Mesenchymal stem cell (in vitro differentiated cells and primary cell): ENCODE results near the gene KIAA1586.
"Not testable (repeated sequence)": the region's sequence is repeated elsewhere in the genome, so short reads cannot be mapped to it uniquely, and the experiment has no call there.

Source experiments
- DNase-seq: peaks from one replicate; pipeline ENCODE4 v3.0.0-alpha.2; 2013
- H2AFZ ChIP-seq: one replicate; pipeline ENCODE4 v1.6.1; 2013; ENCODE audit warnings: low read depth, mild to moderate bottlenecking, control low read depth, inconsistent platforms, low read length, moderate library complexity
- H2AK5ac ChIP-seq: 2 replicates; pipeline ENCODE4 v1.6.1; 2013; ENCODE audit warnings: low read length, moderate library complexity, mild to moderate bottlenecking, inconsistent platforms; ENCODE audit not compliant: severe bottlenecking
- H2BK120ac ChIP-seq: one replicate; pipeline ENCODE4 v1.6.1; 2013; ENCODE audit warnings: low read depth, mild to moderate bottlenecking, inconsistent platforms, low read length, moderate library complexity
- H2BK12ac ChIP-seq, 2 experiments: one replicate each; pipeline ENCODE4 v1.6.1; 2013; ENCODE audit warnings: inconsistent platforms in 2 of 2, low read length in 2 of 2, mild to moderate bottlenecking in 2 of 2, moderate library complexity in 2 of 2, control low read depth in 1 of 2
- H2BK15ac ChIP-seq: one replicate; pipeline ENCODE4 v1.6.1; 2013; ENCODE audit warnings: mild to moderate bottlenecking, low read depth, inconsistent platforms; ENCODE audit not compliant: poor library complexity, severe bottlenecking
- H2BK5ac ChIP-seq: 2 replicates; pipeline ENCODE4 v1.6.1; 2013; ENCODE audit warnings: low read depth, mild to moderate bottlenecking, low read length, control low read depth, inconsistent platforms; ENCODE audit not compliant: poor library complexity, severe bottlenecking
- H3K14ac ChIP-seq, 2 experiments: one replicate each; pipeline ENCODE4 v1.6.1; 2013; ENCODE audit warnings: inconsistent platforms in 2 of 2, low read length in 2 of 2, control low read depth in 1 of 2, mild to moderate bottlenecking in 1 of 2, moderate library complexity in 1 of 2
- H3K18ac ChIP-seq, 2 experiments: one replicate each; pipeline ENCODE4 v1.6.1; 2013; ENCODE audit warnings: inconsistent platforms in 2 of 2, low read length in 2 of 2, control low read depth in 1 of 2, low read depth in 1 of 2, mild to moderate bottlenecking in 1 of 2
- H3K23ac ChIP-seq, 2 experiments: one replicate each; pipeline ENCODE4 v1.6.1; 2013; ENCODE audit warnings: inconsistent platforms in 2 of 2, low read length in 2 of 2, mild to moderate bottlenecking in 2 of 2, moderate library complexity in 2 of 2, control low read depth in 1 of 2
- H3K27ac ChIP-seq: 2 replicates; pipeline ENCODE4 v1.5.1; 2013; ENCODE audit warnings: mild to moderate bottlenecking, moderate library complexity, low read length, control low read depth, inconsistent platforms; ENCODE audit not compliant: poor library complexity, severe bottlenecking
- H3K27me3 ChIP-seq, 2 experiments: 2 replicates each; pipeline versions ENCODE4 v1.6.1 to v1.7.0; 2013; ENCODE audit warnings: low read length in 2 of 2, mild to moderate bottlenecking in 2 of 2, moderate library complexity in 2 of 2, control low read depth in 1 of 2, inconsistent platforms in 1 of 2; ENCODE audit not compliant: control insufficient read depth in 1 of 2, insufficient read depth in 1 of 2
- H3K36me3 ChIP-seq, 2 experiments: 2 replicates each; pipeline versions ENCODE4 v1.6.1 to v1.7.0; 2013; ENCODE audit warnings: low read length in 2 of 2, control low read depth in 1 of 2, inconsistent platforms in 1 of 2, low read depth in 1 of 2, mild to moderate bottlenecking in 1 of 2; ENCODE audit not compliant: insufficient read depth in 2 of 2, control insufficient read depth in 1 of 2
- H3K4ac ChIP-seq, 2 experiments: one replicate each; pipeline ENCODE4 v1.6.1; 2013; ENCODE audit warnings: inconsistent platforms in 2 of 2, low read length in 2 of 2, mild to moderate bottlenecking in 2 of 2, moderate library complexity in 2 of 2, control low read depth in 1 of 2, low read depth in 1 of 2
- H3K4me1 ChIP-seq: 2 replicates; pipeline ENCODE4 v1.6.1; 2013; ENCODE audit warnings: low read depth, low read length, control low read depth; ENCODE audit not compliant: control insufficient read depth, insufficient read depth
- H3K4me2 ChIP-seq: 2 replicates; pipeline ENCODE4 v1.6.1; 2013; ENCODE audit warnings: low read length, mild to moderate bottlenecking, inconsistent platforms; ENCODE audit not compliant: poor library complexity, severe bottlenecking
- H3K4me3 ChIP-seq, 2 experiments: 2 replicates each; pipeline versions ENCODE4 v1.5.1 to v1.7.0; 2013; ENCODE audit warnings: low read length in 2 of 2, mild to moderate bottlenecking in 2 of 2, control low read depth in 1 of 2, low read depth in 1 of 2; ENCODE audit not compliant: insufficient read depth in 1 of 2
- H3K79me1 ChIP-seq: replicated peaks from 2 replicates; pipeline ENCODE4 v1.6.1; 2013; ENCODE audit warnings: mild to moderate bottlenecking, control low read depth, low read length, inconsistent platforms; ENCODE audit not compliant: poor library complexity, severe bottlenecking
- H3K9ac ChIP-seq: 2 replicates; pipeline ENCODE4 v1.7.0; 2013; ENCODE audit warnings: mild to moderate bottlenecking, low read length, moderate library complexity
- H3K9me3 ChIP-seq: 2 replicates; pipeline ENCODE4 v1.7.0; 2013; ENCODE audit warnings: mild to moderate bottlenecking, low read length; ENCODE audit not compliant: control insufficient read depth
- H4K8ac ChIP-seq: one replicate; pipeline ENCODE4 v1.6.1; 2013; ENCODE audit warnings: inconsistent platforms, mild to moderate bottlenecking, low read length, moderate library complexity
- H4K91ac ChIP-seq: one replicate; pipeline ENCODE4 v1.6.1; 2013; ENCODE audit warnings: mild to moderate bottlenecking, low read length, inconsistent platforms
- WGBS: methylation state at CpG from one replicate; pipeline ENCODE4 v1.1.7; 2013; ENCODE audit warnings: mixed read lengths; 5-methylcytosine and 5-hydroxymethylcytosine counted together

Gene KIAA1586

DNA sequence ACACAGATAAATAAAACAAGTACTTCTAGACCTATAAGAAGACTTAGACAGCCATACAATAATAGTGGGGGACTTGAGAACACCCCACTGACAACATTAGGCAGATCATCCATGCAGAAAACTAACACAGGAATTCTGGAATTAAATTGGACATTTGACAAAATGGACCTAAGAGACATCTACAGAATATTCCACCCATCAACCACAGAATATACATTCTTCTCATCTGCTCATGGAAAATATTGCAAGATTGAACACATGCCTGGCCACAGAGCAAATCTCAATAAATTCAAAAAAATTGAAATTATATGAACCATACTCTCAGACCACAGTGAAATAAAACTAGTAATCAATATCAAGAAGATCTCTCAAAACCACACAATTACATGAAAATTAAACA is 44.3 kb upstream of the KIAA1586 start:
- Histone ChIP-seq H3K4me3 (no peak overlapping the region), H3K9ac (no peak overlapping the region), H3K14ac (no peak overlapping the region), H3K4me2 (no peak overlapping the region), H2BK120ac (no peak overlapping the region), H2BK12ac (no peak overlapping the region), H2BK5ac (no peak overlapping the region), H3K27ac (no peak overlapping the region), H2BK15ac (no peak overlapping the region), H3K9me3 (peaks cover 14% of the 10 kb centered on the region), H4K91ac (no peak overlapping the region), H3K79me1 (no peaks in the 10 kb centered on the region), H3K4ac (no peak overlapping the region), H3K36me3 (peaks cover 8 to 17% of the 10 kb centered on the region in 2 experiments), H4K8ac (no peak overlapping the region), H2AFZ (no peak overlapping the region), H3K23ac (no peak overlapping the region), H3K18ac (no peak overlapping the region), H2AK5ac (no peak overlapping the region), H3K4me1 (peaks cover 2% of the 10 kb centered on the region), H3K27me3 (no peaks in the 10 kb centered on the region)
- no peak for DNase-seq

DNA sequence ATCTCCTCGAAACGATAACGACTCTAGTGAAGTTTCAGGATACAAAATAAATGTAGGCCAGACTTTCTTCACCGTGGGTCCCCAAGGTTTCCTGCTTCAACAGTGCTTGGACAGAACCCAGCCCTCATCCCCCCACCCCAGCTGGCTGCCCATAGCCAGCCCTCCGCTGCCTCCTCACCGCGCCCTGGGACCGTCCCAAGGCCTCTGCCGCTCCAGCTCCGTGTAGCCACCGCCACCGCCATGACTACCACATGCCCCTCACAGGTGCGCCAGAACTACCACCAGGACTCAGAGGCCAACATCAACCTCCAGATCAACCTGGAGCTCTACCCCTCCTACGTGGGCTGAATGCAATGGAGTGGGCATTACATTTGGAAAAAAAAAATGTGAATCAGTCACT is 42.2 kb upstream of the KIAA1586 start:
- no peaks in the 10 kb centered on the region for H3K79me1 ChIP-seq
- peak overlapping the region; percentile 37 for H2AFZ ChIP-seq
- peaks cover 2% of the 10 kb centered on the region for H3K4me1 ChIP-seq
- H2BK15ac ChIP-seq: no peak overlapping the region
- DNase-seq: no peak
- H3K4ac ChIP-seq: no peak overlapping the region
- H4K91ac ChIP-seq: no peak overlapping the region
- no peak overlapping the region for H2AK5ac ChIP-seq
- no peak overlapping the region for H2BK12ac ChIP-seq
- 94% methylated on average over 14 of the region's 14 CpGs for WGBS
- no peak overlapping the region for H3K23ac ChIP-seq
- no peak overlapping the region for H4K8ac ChIP-seq
- no peak overlapping the region for H3K27ac ChIP-seq
- no peak overlapping the region for H3K4me3 ChIP-seq
- no peak overlapping the region for H3K14ac ChIP-seq
- H2BK5ac ChIP-seq: no peak overlapping the region
- peaks cover 2% of the 10 kb centered on the region for H3K9me3 ChIP-seq
- no peak overlapping the region for H3K18ac ChIP-seq
- no peaks in the 10 kb centered on the region for H3K27me3 ChIP-seq
- no peak overlapping the region for H3K9ac ChIP-seq
- H2BK120ac ChIP-seq: no peak overlapping the region
- H3K36me3 ChIP-seq: peaks cover 2 to 4% of the 10 kb centered on the region in 2 experiments
- H3K4me2 ChIP-seq: no peak overlapping the region

DNA sequence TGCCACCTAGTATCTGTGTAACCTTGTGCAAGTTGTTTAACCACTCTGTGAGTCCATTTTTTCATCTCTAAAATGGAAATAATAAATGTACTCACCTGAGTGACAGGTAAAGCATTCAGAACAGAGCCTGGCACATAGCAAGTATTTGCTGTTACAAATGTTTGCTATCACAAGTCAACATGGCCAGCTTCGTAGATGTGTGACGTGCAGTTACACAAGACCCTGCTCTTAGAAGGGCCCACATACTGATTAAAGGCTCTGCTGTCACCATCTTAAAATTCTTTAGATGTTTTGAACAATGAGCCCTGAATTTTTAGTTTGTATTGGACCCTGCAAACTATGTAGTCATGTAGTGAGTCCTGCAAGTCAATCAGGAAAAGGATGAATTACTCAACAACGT is 40.4 kb upstream of the KIAA1586 start:
- no peaks in the 10 kb centered on the region for H3K27me3 ChIP-seq
- H3K79me1 ChIP-seq: no peaks in the 10 kb centered on the region
- H2BK5ac ChIP-seq: no peak overlapping the region
- H3K4me1 ChIP-seq: peaks cover 2% of the 10 kb centered on the region
- 61% methylated on average over 3 of the region's 3 CpGs for WGBS
- no peak for DNase-seq
- no peak overlapping the region for H3K4me2 ChIP-seq
- H4K91ac ChIP-seq: no peak overlapping the region
- no peak overlapping the region for H2BK120ac ChIP-seq
- no peak overlapping the region for H2AFZ ChIP-seq
- H3K14ac ChIP-seq: no peak overlapping the region
- no peak overlapping the region for H3K9ac ChIP-seq
- no peak overlapping the region for H4K8ac ChIP-seq
- H3K27ac ChIP-seq: no peak overlapping the region
- H3K4ac ChIP-seq: no peak overlapping the region
- no peak overlapping the region for H2AK5ac ChIP-seq
- no peaks in the 10 kb centered on the region for H3K36me3 ChIP-seq
- H3K23ac ChIP-seq: no peak overlapping the region
- no peak overlapping the region for H2BK12ac ChIP-seq
- no peaks in the 10 kb centered on the region for H3K9me3 ChIP-seq
- H3K18ac ChIP-seq: no peak overlapping the region
- no peak overlapping the region for H2BK15ac ChIP-seq
- H3K4me3 ChIP-seq: no peak overlapping the region

DNA sequence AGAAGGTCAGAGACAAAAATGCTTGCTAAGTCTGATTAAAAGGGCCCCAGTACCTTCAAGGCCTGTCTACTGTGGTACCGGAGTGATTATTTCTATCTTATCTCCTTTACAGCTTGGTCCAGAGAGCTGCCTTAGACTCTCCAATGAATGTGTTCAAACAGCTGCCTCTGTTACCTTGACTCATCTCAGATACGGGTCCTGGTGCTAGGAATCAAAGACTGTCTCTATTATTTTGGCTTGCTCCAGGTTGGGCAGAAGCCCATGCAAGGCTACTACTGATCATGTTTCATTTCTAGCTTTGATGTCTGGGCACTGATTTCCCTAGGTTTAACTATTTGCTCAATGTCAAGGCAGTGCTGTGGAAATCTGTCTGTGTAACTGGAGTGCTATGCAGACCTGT is 38.4 kb upstream of the KIAA1586 start:
- not testable (repeated sequence) for DNase-seq, H2BK120ac ChIP-seq, H2AFZ ChIP-seq, H3K27ac ChIP-seq, H3K9me3 ChIP-seq, H3K79me1 ChIP-seq, H4K91ac ChIP-seq, H2BK15ac ChIP-seq, H2BK12ac ChIP-seq, H3K14ac ChIP-seq, H3K18ac ChIP-seq, H2AK5ac ChIP-seq, H4K8ac ChIP-seq, H3K36me3 ChIP-seq, H3K4me3 ChIP-seq, H2BK5ac ChIP-seq, H3K4me1 ChIP-seq, H3K4me2 ChIP-seq, H3K27me3 ChIP-seq, H3K9ac ChIP-seq, H3K23ac ChIP-seq, H3K4ac ChIP-seq
- 100% methylated on average over 2 of the region's 2 CpGs for WGBS
